Measurements from ENCODE around the gene CDK4. TPM values are rescaled to one million over a fixed set of nuclear protein-coding genes. Genes with fewer than 3 reads are reported as not detected.

Gene CDK4
- total RNA-seq, 4 donors from 2014 or later: 66.3 to 104 (median 83.6) TPM

- TF ChIP-seq CTCF (IDR thresholded peaks at IDR 0.05; ENCODE audit: low read depth): no peak
Observed at GRCh38 chr12:57725851-57726150, 26.3 kb downstream of the CDK4 start.

GRCh38 chr12:57724936-57725740 is 27.0 kb downstream of the CDK4 start:
- no peak for TF ChIP-seq CTCF (IDR thresholded peaks at IDR 0.05; ENCODE audit: low read depth)

- TF ChIP-seq CTCF (IDR thresholded peaks at IDR 0.05; ENCODE audit: low read depth): no peak
Observed at GRCh38 chr12:57724003-57724935, 27.8 kb downstream of the CDK4 start.

- TF ChIP-seq CTCF (IDR thresholded peaks at IDR 0.05; ENCODE audit: low read depth): no peak
Observed at GRCh38 chr12:57723630-57723962, 28.5 kb downstream of the CDK4 start.

- TF ChIP-seq CTCF (IDR thresholded peaks at IDR 0.05; ENCODE audit: low read depth): no peak
Observed at GRCh38 chr12:57722716-57723629, 29.1 kb downstream of the CDK4 start.

- TF ChIP-seq CTCF (IDR thresholded peaks at IDR 0.05; ENCODE audit: low read depth): no peak
Observed at GRCh38 chr12:57720606-57721595, 31.2 kb downstream of the CDK4 start.

Data from subcutaneous adipose tissue (tissue), 4 donors.